22Rv1 (cell line): ENCODE results near the gene SASH1.

Experiments used
- ZFX ChIP-seq: fragments of 450-650 bp; IDR thresholded peaks from 2 replicates; pipeline ENCODE4 v1.6.1; 2017; ENCODE audit warnings: antibody characterized with exemption, borderline replicate concordance
- TF ChIP-seq, protein P1 (sequence below): fragments of 450-650 bp; IDR thresholded peaks from 2 replicates; pipeline ENCODE4 v1.5.1; 2017; ENCODE audit warnings: mild to moderate bottlenecking

DNA sequence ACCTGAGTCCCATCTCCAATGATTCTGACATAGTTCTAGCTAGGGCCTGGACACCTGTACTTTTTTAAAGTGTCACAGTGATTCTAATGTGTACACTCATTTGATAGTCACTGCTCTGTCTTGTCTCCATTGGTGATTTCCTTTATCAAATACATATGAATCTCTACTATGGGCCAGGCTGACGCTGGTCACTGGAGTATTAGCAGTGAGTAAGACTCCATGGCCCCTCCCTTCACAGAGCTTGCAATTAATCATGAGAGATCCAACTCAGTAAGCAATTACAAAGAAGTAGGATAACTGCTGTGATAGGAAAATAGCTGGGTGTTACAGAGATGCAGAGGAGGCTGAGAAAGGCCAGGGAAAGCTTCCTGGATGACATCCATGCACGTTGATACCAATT, 19.3 kb upstream of the SASH1 start:
- TF ChIP-seq, protein P1, sequence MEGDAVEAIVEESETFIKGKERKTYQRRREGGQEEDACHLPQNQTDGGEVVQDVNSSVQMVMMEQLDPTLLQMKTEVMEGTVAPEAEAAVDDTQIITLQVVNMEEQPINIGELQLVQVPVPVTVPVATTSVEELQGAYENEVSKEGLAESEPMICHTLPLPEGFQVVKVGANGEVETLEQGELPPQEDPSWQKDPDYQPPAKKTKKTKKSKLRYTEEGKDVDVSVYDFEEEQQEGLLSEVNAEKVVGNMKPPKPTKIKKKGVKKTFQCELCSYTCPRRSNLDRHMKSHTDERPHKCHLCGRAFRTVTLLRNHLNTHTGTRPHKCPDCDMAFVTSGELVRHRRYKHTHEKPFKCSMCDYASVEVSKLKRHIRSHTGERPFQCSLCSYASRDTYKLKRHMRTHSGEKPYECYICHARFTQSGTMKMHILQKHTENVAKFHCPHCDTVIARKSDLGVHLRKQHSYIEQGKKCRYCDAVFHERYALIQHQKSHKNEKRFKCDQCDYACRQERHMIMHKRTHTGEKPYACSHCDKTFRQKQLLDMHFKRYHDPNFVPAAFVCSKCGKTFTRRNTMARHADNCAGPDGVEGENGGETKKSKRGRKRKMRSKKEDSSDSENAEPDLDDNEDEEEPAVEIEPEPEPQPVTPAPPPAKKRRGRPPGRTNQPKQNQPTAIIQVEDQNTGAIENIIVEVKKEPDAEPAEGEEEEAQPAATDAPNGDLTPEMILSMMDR = no peak
- TF ChIP-seq ZFX = no peak
